NCI-H2227 (cell line): Measurements from ENCODE around the gene FJX1.
A peak's percentile ranks its signal among the peaks of the same experiment; 100 is the strongest.

Experiments used
- DNase-seq: peaks from one replicate; lab custom pipeline; 2025; ENCODE audit not compliant: unreplicated experiment; lab: John Stamatoyannopoulos, UW

The FJX1 gene

DNA sequence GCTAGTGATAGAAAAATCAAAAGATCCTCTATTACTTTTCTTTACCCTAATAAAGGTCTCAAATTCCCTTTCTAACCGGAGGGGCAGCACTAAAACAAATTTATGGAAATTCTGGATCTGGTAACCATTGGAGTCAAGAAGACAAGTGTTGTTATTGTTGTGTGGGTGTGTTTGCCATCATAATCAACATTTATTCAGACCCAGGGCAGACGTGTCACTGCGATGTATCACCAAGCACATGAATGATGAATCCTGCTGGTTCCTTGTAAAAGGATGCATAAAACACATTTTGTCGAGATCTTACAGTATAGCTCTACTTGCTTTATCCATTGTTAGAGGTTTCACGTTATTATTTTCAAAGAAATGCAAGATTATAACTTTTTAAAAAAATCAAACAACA is 12.1 kb upstream of the FJX1 start:
- DNase-seq = no peak

DNA sequence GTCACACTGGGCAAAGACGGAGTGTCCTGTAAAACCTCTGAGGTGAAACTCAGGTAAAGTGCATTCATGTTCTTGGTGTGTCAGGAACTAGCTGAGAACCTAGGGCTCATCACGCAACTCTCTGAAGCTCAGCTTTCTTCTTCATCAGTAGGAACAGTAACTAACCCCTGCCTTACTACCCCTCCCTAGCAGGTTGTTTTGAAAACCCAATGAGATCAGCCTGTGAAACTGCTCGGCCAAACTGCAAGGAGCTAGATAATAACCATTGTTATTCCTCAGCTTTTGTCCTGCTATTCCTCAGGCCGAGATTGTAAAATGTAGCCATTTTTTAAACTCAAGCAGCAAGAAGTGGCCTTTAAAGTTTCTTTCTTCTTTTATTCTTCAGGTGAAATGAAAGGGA is 9.8 kb upstream of the FJX1 start:
- no peak for DNase-seq

GRCh38 chr11:35609656-35610055 is 8.6 kb upstream of the FJX1 start:
- DNase-seq = no peak

- peak; percentile 16 for DNase-seq
These were observed 7.6 kb upstream of the FJX1 start for GRCh38 chr11:35610631-35611030.

DNA sequence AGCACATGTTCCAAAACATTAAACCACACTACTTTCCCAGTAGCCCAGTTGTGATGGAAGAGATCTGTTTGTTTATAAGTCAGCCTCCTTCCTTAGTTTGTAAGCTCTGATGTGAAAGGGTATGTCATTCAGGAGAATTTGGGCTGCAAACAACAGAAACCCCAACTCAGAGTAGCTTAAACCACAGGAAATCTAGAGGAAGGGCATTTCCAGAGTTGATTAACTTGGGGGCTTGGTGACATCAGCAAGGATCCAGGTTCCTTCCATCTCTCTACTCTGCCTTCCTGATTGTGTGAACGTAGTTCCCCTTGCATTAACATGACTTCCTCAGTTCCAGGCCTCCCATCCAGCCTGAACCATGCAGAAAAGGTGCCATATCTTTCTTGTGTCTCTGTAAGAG is 6.5 kb upstream of the FJX1 start:
- no peak for DNase-seq

DNA sequence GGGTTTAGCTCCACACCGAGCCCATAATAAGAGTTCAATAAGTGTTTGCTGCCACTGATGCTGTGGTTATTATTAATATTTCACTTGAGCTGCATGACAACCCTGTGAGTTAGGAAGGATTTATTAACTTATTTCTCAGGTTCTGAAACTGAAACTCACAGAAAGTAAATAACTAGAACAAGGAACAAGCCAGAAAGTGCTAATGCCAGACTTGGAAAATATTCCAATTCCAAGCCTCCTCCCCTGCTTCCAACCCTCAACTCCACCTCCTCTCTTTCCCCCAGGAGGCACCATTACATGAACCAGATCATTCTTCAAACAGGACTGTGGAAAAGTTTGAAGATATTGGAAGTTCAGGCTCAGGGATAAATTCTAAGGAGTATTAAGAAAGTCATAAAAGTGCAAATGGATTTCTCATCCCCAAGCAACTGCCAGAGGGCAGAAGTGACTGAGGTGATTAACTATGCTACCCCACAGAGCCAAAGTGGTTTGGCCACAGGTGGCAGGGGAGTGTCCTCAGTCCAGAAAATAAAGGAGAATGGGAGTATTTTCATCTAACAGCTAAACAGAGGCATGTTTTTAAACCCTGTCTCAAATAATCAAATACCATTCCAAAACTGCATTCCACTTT is 3.2 kb upstream of the FJX1 start:
- DNase-seq = no peak

GRCh38 chr11:35615921-35616900 is 2.0 kb upstream of the FJX1 start:
- peak; percentile 59 for DNase-seq

- DNase-seq = no peak
These were observed 959 bp upstream of the FJX1 start for GRCh38 chr11:35617316-35617686.

DNA sequence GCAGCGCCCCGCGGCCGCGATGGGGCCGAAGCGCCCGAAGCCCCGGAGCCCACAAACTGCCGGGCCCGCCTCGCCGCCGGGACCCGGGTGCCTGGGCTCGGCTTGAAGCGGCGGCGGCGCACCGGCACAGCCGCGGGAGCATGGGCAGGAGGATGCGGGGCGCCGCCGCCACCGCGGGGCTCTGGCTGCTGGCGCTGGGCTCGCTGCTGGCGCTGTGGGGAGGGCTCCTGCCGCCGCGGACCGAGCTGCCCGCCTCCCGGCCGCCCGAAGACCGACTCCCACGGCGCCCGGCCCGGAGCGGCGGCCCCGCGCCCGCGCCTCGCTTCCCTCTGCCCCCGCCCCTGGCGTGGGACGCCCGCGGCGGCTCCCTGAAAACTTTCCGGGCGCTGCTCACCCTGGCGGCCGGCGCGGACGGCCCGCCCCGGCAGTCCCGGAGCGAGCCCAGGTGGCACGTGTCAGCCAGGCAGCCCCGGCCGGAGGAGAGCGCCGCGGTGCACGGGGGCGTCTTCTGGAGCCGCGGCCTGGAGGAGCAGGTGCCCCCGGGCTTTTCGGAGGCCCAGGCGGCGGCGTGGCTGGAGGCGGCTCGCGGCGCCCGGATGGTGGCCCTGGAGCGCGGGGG is 346 bp downstream of the FJX1 start:
- peak; percentile 63 for DNase-seq

GRCh38 chr11:35619116-35619854 is 1.0 kb downstream of the FJX1 start:
- peak; percentile 65 for DNase-seq

DNA sequence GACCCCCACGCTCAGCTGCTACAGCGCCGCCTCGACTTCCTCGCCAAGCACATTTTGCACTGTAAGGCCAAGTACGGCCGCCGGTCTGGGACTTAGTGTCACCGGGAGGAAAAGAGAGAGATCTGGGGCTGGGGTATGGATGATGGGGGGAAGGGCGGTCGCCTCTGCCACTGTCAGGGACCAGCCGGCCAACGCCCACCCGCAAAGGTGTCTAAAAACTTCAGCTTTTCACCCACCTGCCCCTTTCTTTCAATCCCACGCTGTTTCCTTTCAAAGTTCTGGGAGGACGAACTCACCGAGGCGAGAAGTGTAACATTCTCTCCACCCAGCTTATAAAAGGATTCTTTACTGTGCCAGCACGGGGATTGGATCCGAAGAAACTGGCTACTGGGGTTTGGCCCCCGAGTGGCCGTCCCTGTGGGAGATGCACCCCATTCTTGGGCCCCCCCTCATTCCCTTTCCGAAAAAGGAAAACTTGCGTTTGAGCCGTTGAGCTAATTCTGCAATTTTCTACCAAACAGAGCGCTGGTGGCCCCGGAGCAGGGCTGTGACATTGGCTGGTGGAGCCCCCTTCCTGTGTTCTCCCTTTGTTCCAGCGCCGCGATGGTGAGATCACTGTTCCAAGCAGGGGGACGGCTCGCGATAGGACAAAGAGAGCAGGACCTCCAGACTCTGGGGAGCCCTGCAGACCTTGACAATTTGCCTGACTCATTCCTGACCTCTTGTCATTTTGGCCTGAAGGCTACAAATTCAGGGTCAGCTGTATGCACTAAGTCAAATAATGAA is 1.8 kb downstream of the FJX1 start:
- peak; percentile 55 for DNase-seq

DNA sequence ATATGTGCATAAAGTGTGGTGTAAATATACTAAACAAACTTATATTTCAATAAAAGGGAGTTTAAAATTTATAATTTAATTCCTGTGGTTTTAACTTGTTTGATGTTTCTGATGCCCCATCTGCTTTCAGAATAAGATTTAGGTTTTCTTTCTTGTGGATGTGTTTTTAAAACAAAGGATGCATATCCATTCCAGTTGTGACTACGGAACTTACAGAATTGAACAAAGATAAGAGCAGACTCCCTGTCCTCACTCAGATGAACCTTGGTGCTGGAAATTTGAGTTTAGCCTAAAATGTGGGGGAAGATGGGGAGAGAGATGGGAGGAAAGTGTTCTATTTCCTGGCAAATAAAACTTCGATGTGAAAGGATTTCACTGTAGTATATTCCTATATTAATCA is 2.5 kb downstream of the FJX1 start:
- no peak for DNase-seq

- no peak for DNase-seq
These were observed 3.4 kb downstream of the FJX1 start for GRCh38 chr11:35621620-35622019.

- no peak for DNase-seq
These were observed 3.8 kb downstream of the FJX1 start for GRCh38 chr11:35622070-35622469.

GRCh38 chr11:35623621-35624168 is 5.4 kb downstream of the FJX1 start:
- no peak for DNase-seq

DNA sequence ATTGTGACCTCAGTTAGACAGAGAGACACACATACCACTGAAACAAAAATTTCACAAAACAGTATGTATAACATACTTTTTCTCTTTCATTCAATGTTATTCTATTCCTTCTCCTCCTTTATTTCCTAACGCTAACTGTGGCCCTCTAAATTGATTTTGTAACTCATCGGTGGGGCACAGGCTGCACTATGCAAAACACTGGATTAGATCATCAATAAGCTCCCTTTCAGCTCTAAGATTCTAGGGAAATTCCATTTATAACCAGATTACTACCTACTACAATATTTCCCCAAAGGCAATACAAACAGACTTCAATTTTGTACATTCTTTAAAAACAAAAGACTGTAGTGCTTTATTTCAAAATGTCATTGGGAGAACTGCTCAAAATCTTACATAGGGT is 6.1 kb downstream of the FJX1 start:
- no peak for DNase-seq

DNA sequence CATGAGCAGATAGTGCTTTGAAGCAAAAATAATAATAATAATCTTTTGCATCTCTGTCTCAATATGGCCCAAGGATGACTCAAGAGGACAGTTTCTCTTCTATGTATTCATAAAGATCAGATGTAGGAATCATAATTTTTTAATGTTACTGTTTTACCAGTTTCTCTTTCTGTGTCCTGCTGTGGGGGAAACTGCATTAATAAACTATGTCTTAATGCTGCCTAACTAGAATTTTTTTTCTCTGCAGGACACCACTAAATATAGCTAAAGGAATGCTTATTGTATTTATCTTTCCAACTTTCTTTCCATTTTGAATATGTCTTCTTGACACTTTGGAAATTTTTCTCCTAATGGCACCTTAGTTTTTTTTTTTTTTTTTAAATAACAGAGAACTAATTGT is 6.5 kb downstream of the FJX1 start:
- no peak for DNase-seq

- DNase-seq = no peak
These were observed 8.2 kb downstream of the FJX1 start for GRCh38 chr11:35626501-35626900.

DNA sequence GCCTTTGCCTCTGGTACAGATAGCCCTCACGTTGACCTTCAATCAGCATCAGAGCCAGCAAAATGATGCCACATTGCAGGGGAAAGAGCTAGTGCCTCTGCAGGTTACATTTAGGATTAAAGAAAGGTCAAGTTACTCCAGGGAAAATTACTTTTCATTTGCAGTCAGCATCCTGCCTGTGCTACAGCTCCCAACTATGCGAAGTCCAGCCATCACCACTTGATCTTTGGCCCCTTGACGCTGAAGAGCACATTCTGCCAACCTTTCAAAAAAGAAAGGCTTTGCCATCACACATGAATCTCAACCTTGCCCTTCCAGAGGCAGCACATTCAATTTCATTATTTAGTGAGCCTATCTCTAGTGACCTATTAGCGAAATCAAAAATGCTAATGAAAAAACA is 11.3 kb downstream of the FJX1 start:
- DNase-seq = no peak

GRCh38 chr11:35629914-35630313 is 11.7 kb downstream of the FJX1 start:
- DNase-seq = peak; percentile 24
